NOMO-1 (cell line): Measurements from ENCODE around the gene GFER.
A peak's percentile ranks its signal among the peaks of the same experiment; 100 is the strongest.
"Not testable (repeated sequence)": the region's sequence is repeated elsewhere in the genome, so short reads cannot be mapped to it uniquely, and the experiment has no call there.

Experiments used
- DNase-seq, 2 experiments: peaks; one replicate each; lab custom pipeline; 2025; ENCODE audit not compliant: unreplicated experiment in 2 of 2; lab: John Stamatoyannopoulos, UW

GFER gene

DNA sequence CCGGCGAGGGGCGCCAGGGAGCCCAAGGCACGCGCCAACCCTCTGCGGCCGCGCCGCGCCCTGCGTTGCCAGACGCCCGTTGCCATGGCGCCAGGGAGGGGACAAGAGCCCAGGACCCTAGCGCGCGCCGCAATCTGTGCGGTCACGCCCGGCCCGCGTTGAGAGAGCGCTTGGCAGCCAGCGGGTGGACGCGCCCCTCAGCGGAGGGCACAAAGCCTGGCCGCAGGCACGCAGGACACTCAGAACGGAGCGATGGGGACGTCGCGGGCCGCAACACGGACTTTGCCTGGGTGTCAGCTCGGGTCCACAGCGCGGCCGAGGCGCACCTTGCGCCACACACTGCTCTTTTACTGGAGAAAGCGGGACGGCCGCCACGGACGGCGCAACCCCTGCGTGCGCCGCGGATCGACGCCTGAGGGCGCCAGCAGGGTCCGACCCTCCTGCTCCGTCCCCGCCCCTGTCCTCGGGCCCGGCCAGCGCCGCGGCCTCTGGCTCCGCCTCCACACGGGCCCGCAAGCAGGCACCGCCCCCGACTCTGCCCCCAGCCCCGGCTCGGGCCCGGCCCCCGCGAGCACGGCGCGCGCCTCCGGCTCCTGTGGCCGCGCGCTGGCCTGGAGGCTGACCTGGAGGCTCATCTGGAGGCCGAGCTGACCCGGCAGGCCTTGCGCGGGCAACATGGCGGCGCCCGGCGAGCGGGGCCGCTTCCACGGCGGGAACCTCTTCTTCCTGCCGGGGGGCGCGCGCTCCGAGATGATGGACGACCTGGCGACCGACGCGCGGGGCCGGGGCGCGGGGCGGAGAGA lies at the start of gene GFER:
Gene GFER, plus strand, starts transcription at position 650 of the 803 bp plus-strand sequence. Its CDS starts 26 bp downstream, at position 676.
- DNase-seq, result peak; percentile 88 to 93

DNA sequence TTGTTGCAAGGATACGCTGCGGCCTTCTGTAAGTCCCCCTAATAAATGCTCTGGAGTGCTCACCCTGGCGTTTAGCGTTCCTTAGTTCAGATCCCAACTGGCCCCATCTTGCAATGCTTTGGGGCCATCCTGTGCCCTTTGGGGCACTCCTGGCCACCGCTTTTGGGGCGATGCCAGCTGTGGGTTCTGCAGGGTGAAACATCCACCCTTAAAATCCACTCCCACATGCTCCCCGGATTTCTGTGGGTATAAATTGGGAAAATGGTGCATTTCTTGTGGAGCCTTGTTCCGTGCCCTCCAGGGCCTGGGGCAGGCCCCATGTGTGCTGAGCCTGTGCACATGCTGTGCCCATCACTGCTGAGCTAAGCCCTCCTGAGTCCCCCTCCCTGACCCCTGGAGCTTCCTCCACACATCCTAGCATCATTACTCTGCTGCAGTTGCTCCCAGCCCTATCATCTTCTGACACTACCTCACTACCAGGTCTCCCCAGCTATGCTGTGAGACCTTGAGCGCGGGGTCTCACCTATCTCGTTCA lies 47.0 kb upstream of the GFER start:
- no peak for DNase-seq

DNA sequence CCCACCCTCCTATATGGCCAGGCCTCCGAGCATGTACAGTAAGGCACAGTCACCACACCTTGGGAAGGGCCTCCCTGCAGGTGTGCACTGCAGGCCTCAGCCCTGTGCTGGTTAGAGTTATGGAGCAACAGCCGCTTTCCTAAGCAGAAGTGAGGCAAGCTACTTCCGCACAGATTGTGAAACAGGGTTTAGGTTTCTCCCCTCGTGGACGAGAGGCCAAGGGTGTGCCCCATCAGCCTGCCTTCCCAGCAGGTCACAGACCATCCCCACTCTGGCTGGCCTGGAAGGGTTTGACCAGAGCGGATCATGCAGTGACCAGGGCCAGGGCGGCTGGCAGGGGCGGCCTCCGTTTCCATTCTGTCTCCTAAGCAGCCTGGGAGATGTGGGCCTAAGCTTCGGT lies 45.7 kb upstream of the GFER start:
- DNase-seq, result peak; percentile 81 to 92

DNA sequence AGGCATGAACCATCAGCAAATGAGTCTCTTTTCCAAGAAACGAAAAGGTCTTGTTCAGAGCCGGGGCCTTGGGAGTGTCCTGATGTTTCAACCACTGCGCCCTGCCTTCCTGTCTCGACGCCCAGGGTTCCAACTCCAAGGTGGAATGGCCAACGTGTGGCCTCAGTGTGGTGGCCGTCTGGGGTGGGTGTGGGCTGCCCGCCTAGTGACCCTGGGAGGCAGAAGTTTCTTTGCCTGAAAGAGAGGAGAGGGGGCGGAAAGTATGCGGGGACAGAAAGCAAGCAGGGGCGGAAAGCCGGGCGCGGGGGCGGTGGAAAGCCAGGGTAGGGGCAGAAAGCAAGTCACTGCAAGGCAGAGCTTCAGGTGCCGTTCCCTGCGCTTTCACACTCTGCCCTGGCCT lies 45.1 kb upstream of the GFER start:
- DNase-seq, result no peak

GRCh38 chr16:1939833-1940232 lies 44.2 kb upstream of the GFER start:
- not testable (repeated sequence) for DNase-seq

- no peak for DNase-seq
These were observed 43.5 kb upstream of the GFER start for GRCh38 chr16:1940273-1941161.

- peak; percentile 59 to 63 for DNase-seq
These were observed 42.6 kb upstream of the GFER start for GRCh38 chr16:1941162-1942046.

- DNase-seq, result peak; percentile 42 to 71
These were observed 41.8 kb upstream of the GFER start for GRCh38 chr16:1942047-1942809.

DNA sequence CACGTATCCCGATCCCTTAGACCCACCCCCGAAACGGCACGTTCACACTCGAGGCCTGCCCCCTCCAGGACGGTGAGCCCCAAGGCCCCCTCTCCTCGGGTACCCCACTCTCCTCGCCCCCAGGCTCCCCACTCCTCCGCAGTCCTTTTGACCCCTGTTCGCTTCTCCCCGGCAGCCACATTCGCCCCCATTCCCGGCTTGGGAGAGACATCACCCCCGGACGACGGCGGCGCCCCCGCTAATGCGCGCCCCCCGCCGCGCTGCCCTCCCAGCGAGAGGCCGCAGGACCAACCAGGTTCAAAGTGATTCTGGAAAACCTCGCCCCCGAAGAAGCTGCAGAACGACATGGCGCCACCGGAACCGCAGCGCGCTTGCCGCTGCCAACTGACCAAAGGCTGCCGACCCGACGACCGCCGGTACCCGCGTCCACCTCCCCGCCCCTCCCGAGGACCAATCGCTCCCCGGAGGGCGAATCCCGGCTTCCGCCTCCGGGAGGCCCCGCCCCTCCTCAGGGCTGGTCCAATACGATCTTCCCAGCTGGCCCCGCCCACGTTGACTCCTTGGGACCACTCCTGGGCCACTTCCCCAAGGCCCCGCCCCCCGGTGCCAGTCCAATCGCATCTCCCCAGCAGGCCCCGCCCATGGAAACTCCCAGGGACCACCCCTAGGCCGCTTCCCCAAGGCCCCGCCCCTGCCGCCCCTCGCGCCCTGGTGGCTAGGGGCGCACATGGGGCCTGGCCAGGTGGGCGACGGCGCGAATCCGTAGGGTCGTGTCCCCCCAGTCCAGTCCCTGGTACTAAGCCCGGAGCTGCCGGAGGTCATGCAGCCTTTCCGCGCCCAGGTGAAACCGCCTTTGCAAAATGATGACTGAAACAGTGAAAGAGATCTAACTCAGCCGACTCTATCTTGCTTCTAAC lies 40.9 kb upstream of the GFER start, which contains the start of gene MSRB1:
Gene MSRB1, minus strand, starts transcription at position 390 of the 917 bp plus-strand sequence. Its CDS starts 43 bp downstream, at position 347.
- peak; percentile 97 to 99 for DNase-seq

DNA sequence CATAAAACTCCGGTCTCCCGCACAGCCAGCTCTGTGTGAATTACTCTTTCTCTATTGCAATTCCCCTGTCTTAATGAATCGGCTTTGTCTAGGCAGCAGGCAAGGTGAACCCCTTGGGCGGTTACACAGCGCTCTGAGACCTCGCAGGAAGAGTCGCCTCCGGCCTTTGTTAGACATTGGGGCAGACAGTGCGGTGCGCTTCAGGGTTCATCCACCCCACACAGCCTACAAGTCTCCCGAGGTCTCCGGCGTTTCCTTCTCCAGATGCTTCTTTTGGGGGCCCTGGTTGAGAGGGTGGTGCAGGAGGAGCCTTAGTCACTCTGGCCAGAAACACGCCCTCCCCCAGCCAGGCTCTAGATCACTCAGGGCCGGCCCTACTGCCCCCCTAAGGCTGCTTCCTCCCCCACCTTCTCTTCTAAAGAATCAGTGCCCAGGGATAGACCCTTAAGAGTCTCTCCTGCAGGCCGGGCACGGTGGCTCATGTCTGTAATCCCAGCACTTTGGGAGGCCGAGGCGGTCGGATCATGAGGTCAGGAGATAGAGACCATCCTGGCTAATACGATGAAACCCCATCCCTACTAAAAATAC lies 39.3 kb upstream of the GFER start:
- DNase-seq, result no peak

- DNase-seq, result no peak
These were observed 38.2 kb upstream of the GFER start for GRCh38 chr16:1945559-1946391.

DNA sequence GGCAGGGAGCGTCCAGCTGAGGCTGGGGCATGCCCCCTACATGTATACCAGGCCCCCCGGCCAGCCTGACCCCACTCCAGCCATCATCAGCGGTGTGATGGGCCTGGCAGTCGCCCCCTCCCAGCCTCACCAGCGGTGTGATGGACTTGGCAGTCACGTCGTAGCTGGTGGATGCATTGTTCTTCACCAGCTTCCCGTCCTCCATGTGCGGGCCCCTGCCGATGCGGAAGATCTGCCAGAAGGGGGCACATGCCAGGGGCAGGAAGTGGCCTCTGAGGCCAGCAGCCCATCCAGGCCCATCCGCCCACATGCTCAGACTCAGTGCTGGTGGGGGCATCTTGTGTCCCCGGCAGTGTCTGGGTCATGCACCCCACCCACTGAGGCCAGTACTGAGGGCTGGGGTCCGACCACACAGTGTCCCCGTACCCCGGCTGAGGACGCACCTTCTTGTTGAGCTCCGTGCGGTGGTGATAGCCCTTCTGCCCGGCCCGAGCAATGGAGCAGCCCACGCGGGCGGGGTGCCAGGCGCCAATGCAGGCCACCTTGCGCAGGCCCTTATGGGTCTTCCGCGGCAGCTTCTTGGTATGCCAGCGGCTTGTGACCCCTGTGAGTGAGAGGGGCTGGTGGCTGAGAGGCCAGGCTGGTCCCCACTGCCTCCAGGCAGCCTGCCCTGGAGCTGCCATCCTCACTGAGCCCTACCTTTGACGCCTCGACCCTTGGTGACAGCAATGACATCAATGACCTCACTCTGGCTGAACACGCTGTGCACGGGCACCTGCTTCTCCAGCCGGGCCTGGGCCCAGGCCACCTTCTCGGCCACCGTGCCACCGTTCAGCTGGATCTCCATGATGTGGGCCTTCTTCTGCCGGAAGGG lies 37.3 kb upstream of the GFER start:
- no peak for DNase-seq

DNA sequence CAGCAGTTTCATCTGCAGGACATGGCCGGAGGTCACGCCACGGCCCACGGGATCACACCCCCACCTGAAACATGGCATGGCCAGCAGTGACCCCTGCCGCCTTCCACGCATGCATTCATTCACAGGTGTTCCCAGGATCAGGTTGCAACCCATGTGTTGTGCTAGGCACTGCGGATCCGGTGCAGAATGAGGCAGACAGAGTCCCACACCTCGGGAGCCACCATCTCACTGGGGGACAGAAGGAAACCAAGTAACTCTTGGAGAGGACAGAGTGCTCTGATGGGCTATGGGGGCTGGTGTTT lies 36.7 kb upstream of the GFER start:
- DNase-seq, result no peak

- no peak for DNase-seq
These were observed 34.5 kb upstream of the GFER start for GRCh38 chr16:1949507-1949906.

GRCh38 chr16:1950047-1950446 lies 33.9 kb upstream of the GFER start:
- DNase-seq, result no peak

GRCh38 chr16:1950559-1950958 lies 33.4 kb upstream of the GFER start:
- no peak for DNase-seq

DNA sequence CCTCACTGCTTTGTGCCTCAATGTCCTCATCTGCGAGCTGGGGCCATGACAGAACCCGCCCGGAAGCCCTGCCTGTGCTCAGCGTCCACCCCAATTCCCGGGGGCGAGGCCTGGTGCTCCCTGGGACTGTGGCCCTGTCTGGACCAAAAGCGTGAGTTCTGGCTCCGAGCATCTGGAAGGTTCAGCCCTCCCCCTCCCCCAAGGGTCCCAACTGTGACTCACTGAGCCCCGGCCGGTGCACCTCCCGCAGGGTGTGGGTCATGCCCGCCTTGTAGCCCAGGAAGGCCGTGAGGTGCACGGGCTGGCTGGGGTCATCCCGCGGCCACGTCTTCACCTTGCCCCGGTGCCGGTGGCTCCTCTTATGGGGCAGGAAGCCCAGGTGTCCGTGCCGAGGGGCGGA lies 30.3 kb upstream of the GFER start:
- DNase-seq, result no peak
